ENCODE data around the gene GFOD1. TPM values are rescaled to one million over a fixed set of nuclear protein-coding genes. Genes with fewer than 3 reads are reported as not detected.

GFOD1 gene
- total RNA-seq, 1 donor from 2014 or later, result 0.81 TPM

GRCh38 chr6:13524801-13525508 is 37.6 kb upstream of the GFOD1 start:
- H3K4me1 Mint-ChIP-seq (ENCODE audit: low read depth), result peaks cover 5% of the 10 kb centered on the region
- TF ChIP-seq CTCF (IDR thresholded peaks at IDR 0.05; ENCODE audit: unreplicated experiment), result no peak
- no peak overlapping the region for H3K4me3 Mint-ChIP-seq (ENCODE audit: low read depth)
- no peaks in the 10 kb centered on the region for H3K9me3 Mint-ChIP-seq (ENCODE audit: low read depth)
- no peak overlapping the region for H3K27ac Mint-ChIP-seq
- DNase-seq (ENCODE audit: low spot score, unreplicated experiment), result no peak
- no peaks in the 10 kb centered on the region for H3K36me3 Mint-ChIP-seq (ENCODE audit: insufficient read depth)
- no peaks in the 10 kb centered on the region for H3K27me3 Mint-ChIP-seq

DNA sequence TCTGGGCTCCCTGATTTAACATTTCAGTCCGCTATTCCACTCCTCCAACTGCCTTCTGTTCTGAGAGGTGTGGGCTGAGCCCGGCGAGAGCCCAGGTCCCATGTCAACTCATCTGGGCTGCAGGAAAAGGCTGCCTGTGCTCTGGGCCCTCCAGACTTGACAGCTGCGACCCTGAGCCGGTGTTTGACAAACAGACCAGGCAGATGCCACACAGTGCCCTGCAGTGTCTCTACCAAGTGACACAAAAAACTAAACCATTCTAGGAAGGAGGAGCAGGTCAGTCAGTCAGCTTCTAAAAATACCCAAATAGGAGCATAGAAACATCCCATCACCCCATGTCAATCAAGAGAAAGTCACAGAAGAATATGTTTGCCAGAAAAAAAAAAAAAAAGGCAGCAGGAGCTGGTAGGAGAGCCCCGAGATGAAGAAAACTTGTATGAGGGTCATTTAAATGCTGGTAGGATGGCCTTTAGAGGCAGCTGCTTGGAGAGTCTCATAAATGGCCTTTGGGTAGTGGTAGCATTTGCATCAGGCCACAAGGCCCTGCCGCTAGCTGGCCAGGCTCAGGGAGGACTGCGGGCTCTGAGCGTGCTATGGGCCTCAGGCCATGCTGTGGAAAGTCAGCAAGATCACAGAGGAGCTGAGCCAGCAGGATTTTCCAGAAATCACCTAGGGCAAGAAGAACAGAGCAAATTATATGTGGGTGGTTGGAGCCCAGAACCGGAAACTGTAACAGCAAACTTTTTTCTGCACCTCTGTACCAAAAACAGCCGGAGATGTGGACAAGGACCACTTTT is 36.6 kb upstream of the GFOD1 start:
- H3K4me3 Mint-ChIP-seq (ENCODE audit: low read depth), result no peak overlapping the region
- no peak overlapping the region for H3K27ac Mint-ChIP-seq
- peaks cover 5% of the 10 kb centered on the region for H3K4me1 Mint-ChIP-seq (ENCODE audit: low read depth)
- H3K9me3 Mint-ChIP-seq (ENCODE audit: low read depth), result peaks cover 4% of the 10 kb centered on the region
- H3K36me3 Mint-ChIP-seq (ENCODE audit: insufficient read depth), result no peaks in the 10 kb centered on the region
- H3K27me3 Mint-ChIP-seq, result no peaks in the 10 kb centered on the region
- DNase-seq (ENCODE audit: low spot score, unreplicated experiment), result no peak
- no peak for TF ChIP-seq CTCF (IDR thresholded peaks at IDR 0.05; ENCODE audit: unreplicated experiment)

DNA sequence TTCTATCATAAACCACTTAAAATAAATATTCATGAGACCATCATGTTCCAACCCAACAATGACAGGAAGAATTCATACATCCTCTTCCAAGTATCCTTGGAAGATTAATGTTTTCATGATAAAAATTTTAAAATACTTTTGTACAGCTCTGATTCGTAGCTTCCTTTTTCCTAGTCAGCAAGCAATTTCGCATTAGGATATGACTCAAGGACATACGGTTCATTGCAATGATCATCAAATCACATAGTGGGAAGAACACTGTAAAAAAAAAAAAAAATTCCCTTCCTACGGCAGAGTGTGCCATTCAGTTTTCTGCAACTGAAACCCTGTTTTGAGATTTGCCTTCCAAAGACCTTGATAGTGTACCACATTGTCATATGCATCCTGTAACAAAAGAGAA is 35.3 kb upstream of the GFOD1 start:
- H3K27ac Mint-ChIP-seq, result no peak overlapping the region
- no peaks in the 10 kb centered on the region for H3K4me1 Mint-ChIP-seq (ENCODE audit: low read depth)
- H3K27me3 Mint-ChIP-seq, result no peaks in the 10 kb centered on the region
- no peak for DNase-seq (ENCODE audit: low spot score, unreplicated experiment)
- peaks cover 4% of the 10 kb centered on the region for H3K9me3 Mint-ChIP-seq (ENCODE audit: low read depth)
- TF ChIP-seq CTCF (IDR thresholded peaks at IDR 0.05; ENCODE audit: unreplicated experiment), result no peak
- no peak overlapping the region for H3K4me3 Mint-ChIP-seq (ENCODE audit: low read depth)
- H3K36me3 Mint-ChIP-seq (ENCODE audit: insufficient read depth), result no peaks in the 10 kb centered on the region

GRCh38 chr6:13519839-13520238 is 32.4 kb upstream of the GFOD1 start:
- H3K4me1 Mint-ChIP-seq (ENCODE audit: low read depth), result no peaks in the 10 kb centered on the region
- no peak for DNase-seq (ENCODE audit: low spot score, unreplicated experiment)
- H3K36me3 Mint-ChIP-seq (ENCODE audit: insufficient read depth), result no peaks in the 10 kb centered on the region
- TF ChIP-seq CTCF (IDR thresholded peaks at IDR 0.05; ENCODE audit: unreplicated experiment), result no peak
- H3K9me3 Mint-ChIP-seq (ENCODE audit: low read depth), result peaks cover 4% of the 10 kb centered on the region
- H3K27ac Mint-ChIP-seq, result no peak overlapping the region
- H3K27me3 Mint-ChIP-seq, result no peaks in the 10 kb centered on the region
- no peak overlapping the region for H3K4me3 Mint-ChIP-seq (ENCODE audit: low read depth)

GRCh38 chr6:13517116-13517515 is 29.7 kb upstream of the GFOD1 start:
- DNase-seq (ENCODE audit: low spot score, unreplicated experiment), result no peak
- TF ChIP-seq CTCF (IDR thresholded peaks at IDR 0.05; ENCODE audit: unreplicated experiment), result no peak
- Mint-ChIP-seq H3K36me3 (ENCODE audit: insufficient read depth) (no peaks in the 10 kb centered on the region), H3K27me3 (no peaks in the 10 kb centered on the region), H3K4me1 (ENCODE audit: low read depth) (no peaks in the 10 kb centered on the region), H3K9me3 (ENCODE audit: low read depth) (peaks cover 4% of the 10 kb centered on the region), H3K4me3 (ENCODE audit: low read depth) (no peak overlapping the region), H3K27ac (no peak overlapping the region)

Measured in progenitor cell of endocrine pancreas (in vitro differentiated cells).